Measurements from ENCODE around the gene MYO10. TPM values are rescaled to one million over a fixed set of nuclear protein-coding genes. Genes with fewer than 3 reads are reported as not detected.

MYO10 gene
- total RNA-seq, 4 donors from 2014 or later: 3.4 to 28.7 (median 13.4) TPM

DNA sequence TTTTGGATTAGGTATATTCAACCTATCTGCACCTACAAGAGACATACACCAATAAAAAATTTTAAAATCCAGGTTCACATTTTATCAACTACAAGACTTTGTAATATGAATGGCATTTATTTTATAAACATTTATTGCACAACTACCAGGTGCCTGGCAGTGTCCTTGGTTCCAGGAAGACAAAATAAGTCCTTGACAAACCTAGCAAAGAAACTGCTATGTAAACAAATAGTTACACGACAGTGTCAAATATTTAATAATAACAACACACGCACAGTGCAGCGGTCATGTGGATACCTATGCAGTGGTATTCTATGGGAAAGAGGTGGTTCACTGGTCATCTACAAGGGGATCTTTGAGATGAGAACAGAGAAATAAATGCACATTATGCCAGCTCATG, 120.7 kb downstream of the MYO10 start:
- no peaks in the 10 kb centered on the region for H3K9me3 ChIP-seq
- H3K4me1 ChIP-seq: peaks cover 7 to 16% of the 10 kb centered on the region in 2 donors
- ATAC-seq (no peak), DNase-seq (no peak)
- in situ Hi-C loops (cut with MboI; ENCODE audit: low sequenced_read_pairs in 4 of 4): no loop called here
- intact Hi-C loops (cut with DNase I; ENCODE audit: low total_unique reads): no loop called here
- TF ChIP-seq, protein P1, sequence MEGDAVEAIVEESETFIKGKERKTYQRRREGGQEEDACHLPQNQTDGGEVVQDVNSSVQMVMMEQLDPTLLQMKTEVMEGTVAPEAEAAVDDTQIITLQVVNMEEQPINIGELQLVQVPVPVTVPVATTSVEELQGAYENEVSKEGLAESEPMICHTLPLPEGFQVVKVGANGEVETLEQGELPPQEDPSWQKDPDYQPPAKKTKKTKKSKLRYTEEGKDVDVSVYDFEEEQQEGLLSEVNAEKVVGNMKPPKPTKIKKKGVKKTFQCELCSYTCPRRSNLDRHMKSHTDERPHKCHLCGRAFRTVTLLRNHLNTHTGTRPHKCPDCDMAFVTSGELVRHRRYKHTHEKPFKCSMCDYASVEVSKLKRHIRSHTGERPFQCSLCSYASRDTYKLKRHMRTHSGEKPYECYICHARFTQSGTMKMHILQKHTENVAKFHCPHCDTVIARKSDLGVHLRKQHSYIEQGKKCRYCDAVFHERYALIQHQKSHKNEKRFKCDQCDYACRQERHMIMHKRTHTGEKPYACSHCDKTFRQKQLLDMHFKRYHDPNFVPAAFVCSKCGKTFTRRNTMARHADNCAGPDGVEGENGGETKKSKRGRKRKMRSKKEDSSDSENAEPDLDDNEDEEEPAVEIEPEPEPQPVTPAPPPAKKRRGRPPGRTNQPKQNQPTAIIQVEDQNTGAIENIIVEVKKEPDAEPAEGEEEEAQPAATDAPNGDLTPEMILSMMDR (IDR thresholded peaks at IDR 0.05 in 4 of 5, conservative IDR thresholded peaks at IDR 0.05 in 1 of 5): no peak
- no peak for TF ChIP-seq POLR2A (IDR thresholded peaks at IDR 0.05)
- no peaks in the 10 kb centered on the region for H3K36me3 ChIP-seq
- no peak overlapping the region for H3K27ac ChIP-seq
- H3K27me3 ChIP-seq: no peaks in the 10 kb centered on the region
- H3K4me3 ChIP-seq: no peak overlapping the region

DNA sequence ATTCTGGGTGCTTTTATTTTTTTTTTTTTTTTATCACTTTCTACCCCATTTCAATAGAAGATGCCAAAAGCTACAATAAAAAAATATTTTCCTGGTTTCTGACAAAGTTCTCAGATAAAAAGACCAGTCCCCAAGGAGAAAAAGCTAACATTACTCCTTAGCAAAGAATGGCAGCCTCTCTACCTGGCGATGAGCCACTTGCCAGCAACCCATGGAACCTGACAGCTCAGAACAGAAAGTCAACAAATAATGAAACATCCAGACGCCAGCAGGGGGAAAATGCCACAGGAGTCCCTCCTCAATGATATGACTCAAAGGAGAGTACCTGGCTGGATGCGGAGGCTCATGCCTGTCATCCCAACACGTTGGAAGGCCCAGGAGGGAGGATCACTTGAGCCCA, 123.2 kb downstream of the MYO10 start:
- in situ Hi-C loops (cut with MboI; ENCODE audit: low sequenced_read_pairs in 4 of 4): no loop called here

DNA sequence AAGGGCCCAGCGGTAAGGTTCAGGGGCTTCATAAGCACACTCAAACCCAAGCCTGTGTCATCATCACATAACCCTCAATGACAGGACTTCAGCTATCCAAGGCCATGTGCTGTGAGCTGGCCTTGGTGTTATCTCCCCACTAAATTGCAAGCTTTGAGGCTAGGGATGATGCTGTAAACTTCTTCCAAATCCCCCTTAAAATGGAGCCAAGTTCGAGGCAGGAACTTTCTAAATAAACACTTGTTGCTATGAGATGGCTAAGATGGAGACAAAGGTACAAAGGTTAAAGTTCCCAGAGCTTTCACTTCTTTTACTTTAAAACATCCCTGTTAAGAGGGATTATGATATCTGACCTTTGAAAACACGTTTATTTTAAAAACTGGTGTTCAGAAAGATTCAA, 123.6 kb downstream of the MYO10 start:
- in situ Hi-C loops (cut with MboI; ENCODE audit: low sequenced_read_pairs in 4 of 4): no loop called here
- no peak for ATAC-seq
- TF ChIP-seq POLR2A (IDR thresholded peaks at IDR 0.05): no peak
- TF ChIP-seq, protein P1 (IDR thresholded peaks at IDR 0.05 in 4 of 5, conservative IDR thresholded peaks at IDR 0.05 in 1 of 5): no peak

More for the DNA sequence above, 123.2 kb downstream of the MYO10 start:
- ATAC-seq (no peak), DNase-seq (no peak)
- Histone ChIP-seq H3K36me3 (no peaks in the 10 kb centered on the region), H3K4me3 (no peak overlapping the region), H3K27ac (no peak overlapping the region), H3K9me3 (no peaks in the 10 kb centered on the region), H3K27me3 (no peaks in the 10 kb centered on the region), H3K4me1 (peaks cover 4 to 20% of the 10 kb centered on the region in 2 donors)
- intact Hi-C loops (cut with DNase I; ENCODE audit: low total_unique reads): no loop called here
- TF ChIP-seq POLR2A (IDR thresholded peaks at IDR 0.05): no peak
- TF ChIP-seq, protein P1 (IDR thresholded peaks at IDR 0.05 in 4 of 5, conservative IDR thresholded peaks at IDR 0.05 in 1 of 5): no peak

DNA sequence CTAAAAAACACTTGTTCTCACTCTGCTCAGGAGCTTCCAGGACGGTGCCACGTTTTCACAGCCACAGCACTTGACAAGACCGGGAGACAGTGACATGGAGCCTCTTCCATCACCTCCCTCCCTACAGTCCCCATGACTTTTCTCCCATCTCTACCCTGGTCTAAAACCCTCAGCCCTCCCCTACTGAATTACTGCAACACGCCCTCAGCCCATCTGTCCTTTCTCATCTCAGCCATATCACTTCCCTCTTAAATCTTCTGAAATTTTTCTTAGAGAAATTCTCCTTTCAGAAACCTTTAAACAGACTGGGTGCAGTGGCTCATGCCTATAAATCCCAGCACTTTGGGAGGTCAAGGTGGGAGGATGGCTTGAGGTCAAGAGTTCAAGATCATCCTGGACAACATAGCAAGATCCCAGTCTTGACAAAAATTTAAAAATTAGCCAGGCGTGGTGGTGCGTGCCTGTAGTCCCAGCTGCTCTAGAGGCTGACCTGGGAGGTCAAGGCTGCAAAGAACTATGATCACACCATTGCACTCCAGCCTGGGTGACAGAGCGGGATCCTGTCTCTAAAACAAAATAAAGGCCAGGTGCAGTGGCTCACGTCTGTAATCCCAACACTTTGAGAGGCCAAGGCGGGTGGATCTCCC, 125.8 kb downstream of the MYO10 start:
- in situ Hi-C loops (cut with MboI; ENCODE audit: low sequenced_read_pairs in 4 of 4) (no loop called here), intact Hi-C loops (cut with DNase I; ENCODE audit: low total_unique reads) (no loop called here)
- ATAC-seq (no peak), DNase-seq (no peak)
- TF ChIP-seq, protein P1 (IDR thresholded peaks at IDR 0.05 in 4 of 5, conservative IDR thresholded peaks at IDR 0.05 in 1 of 5): no peak
- no peak for TF ChIP-seq POLR2A (IDR thresholded peaks at IDR 0.05)
- Histone ChIP-seq H3K27me3 (no peaks in the 10 kb centered on the region), H3K27ac (peak overlapping the region in 1 of 4 donors; percentile 19), H3K36me3 (no peaks in the 10 kb centered on the region), H3K4me1 (peaks cover 4 to 25% of the 10 kb centered on the region in 2 donors), H3K4me3 (no peak overlapping the region), H3K9me3 (no peaks in the 10 kb centered on the region)

More for the DNA sequence above, 123.6 kb downstream of the MYO10 start:
- H3K9me3 ChIP-seq: no peaks in the 10 kb centered on the region
- no peaks in the 10 kb centered on the region for H3K27me3 ChIP-seq
- H3K4me1 ChIP-seq: peaks cover 4 to 24% of the 10 kb centered on the region in 2 donors
- intact Hi-C loops (cut with DNase I; ENCODE audit: low total_unique reads): no loop called here
- no peak overlapping the region for H3K27ac ChIP-seq
- DNase-seq: no peak
- no peak overlapping the region for H3K4me3 ChIP-seq
- no peaks in the 10 kb centered on the region for H3K36me3 ChIP-seq
